ES-I3 (cell line): ENCODE data around the gene SPTBN5.

ENCODE experiments used
- H3K36me3 ChIP-seq: 2 replicates; pipeline ENCODE4 v1.6.1; 2013; ENCODE audit warnings: mild to moderate bottlenecking, low read length, control low read depth, moderate library complexity; ENCODE audit not compliant: insufficient read depth
- H3K4me1 ChIP-seq: 2 replicates; pipeline ENCODE4 v1.6.1; 2013; ENCODE audit warnings: mild to moderate bottlenecking, control low read depth, low read length; ENCODE audit not compliant: insufficient read depth
- H3K9ac ChIP-seq: 2 replicates; pipeline ENCODE4 v1.6.1; 2013; ENCODE audit warnings: low read depth, mild to moderate bottlenecking, low read length, moderate library complexity
- H3K9me3 ChIP-seq: 2 replicates; pipeline ENCODE4 v1.6.1; 2013; ENCODE audit warnings: mild to moderate bottlenecking, low read length, moderate library complexity; ENCODE audit not compliant: control insufficient read depth, insufficient read depth

SPTBN5 gene

GRCh38 chr15:41798607-41799487 is 95.0 kb downstream of the SPTBN5 start:
- peaks cover 5% of the 10 kb centered on the region; the same call in 1 of the 2 replicates for H3K4me1 ChIP-seq
- H3K36me3 ChIP-seq = no peaks in the 10 kb centered on the region
- peaks cover 3% of the 10 kb centered on the region; the same call in 1 of the 2 replicates for H3K9me3 ChIP-seq
- H3K9ac ChIP-seq = no peak overlapping the region
